Measurements from ENCODE around the gene IGFBP2. TPM values are rescaled to one million over a fixed set of nuclear protein-coding genes. Genes with fewer than 3 reads are reported as not detected.

The IGFBP2 gene
- total and polyA plus RNA-seq, 2 of the 13 experiments (the other 11 are each of a cell fraction or from before 2014, with no cell fraction given) = 2.0 to 5.8 TPM

- TF ChIP-seq ZNF549 (CRISPR knock-in tag; IDR thresholded peaks at IDR 0.05) = no peak
- TF ChIP-seq, protein P1, sequence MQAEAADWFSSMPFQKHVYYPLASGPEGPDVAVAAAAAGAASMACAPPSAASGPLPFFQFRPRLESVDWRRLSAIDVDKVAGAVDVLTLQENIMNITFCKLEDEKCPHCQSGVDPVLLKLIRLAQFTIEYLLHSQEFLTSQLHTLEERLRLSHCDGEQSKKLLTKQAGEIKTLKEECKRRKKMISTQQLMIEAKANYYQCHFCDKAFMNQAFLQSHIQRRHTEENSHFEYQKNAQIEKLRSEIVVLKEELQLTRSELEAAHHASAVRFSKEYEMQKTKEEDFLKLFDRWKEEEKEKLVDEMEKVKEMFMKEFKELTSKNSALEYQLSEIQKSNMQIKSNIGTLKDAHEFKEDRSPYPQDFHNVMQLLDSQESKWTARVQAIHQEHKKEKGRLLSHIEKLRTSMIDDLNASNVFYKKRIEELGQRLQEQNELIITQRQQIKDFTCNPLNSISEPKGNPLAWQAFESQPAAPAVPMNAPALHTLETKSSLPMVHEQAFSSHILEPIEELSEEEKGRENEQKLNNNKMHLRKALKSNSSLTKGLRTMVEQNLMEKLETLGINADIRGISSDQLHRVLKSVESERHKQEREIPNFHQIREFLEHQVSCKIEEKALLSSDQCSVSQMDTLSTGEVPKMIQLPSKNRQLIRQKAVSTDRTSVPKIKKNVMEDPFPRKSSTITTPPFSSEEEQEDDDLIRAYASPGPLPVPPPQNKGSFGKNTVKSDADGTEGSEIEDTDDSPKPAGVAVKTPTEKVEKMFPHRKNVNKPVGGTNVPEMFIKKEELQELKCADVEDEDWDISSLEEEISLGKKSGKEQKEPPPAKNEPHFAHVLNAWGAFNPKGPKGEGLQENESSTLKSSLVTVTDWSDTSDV (CRISPR knock-in tag; IDR thresholded peaks at IDR 0.05) = no peak
Measured at GRCh38 chr2:216665242-216665641, 32.0 kb downstream of the IGFBP2 start (continued).

- TF ChIP-seq SALL1 (CRISPR knock-in tag; IDR thresholded peaks at IDR 0.05) = peak; percentile 40; the same call in 1 of the 2 replicates
- TF ChIP-seq, protein P2, sequence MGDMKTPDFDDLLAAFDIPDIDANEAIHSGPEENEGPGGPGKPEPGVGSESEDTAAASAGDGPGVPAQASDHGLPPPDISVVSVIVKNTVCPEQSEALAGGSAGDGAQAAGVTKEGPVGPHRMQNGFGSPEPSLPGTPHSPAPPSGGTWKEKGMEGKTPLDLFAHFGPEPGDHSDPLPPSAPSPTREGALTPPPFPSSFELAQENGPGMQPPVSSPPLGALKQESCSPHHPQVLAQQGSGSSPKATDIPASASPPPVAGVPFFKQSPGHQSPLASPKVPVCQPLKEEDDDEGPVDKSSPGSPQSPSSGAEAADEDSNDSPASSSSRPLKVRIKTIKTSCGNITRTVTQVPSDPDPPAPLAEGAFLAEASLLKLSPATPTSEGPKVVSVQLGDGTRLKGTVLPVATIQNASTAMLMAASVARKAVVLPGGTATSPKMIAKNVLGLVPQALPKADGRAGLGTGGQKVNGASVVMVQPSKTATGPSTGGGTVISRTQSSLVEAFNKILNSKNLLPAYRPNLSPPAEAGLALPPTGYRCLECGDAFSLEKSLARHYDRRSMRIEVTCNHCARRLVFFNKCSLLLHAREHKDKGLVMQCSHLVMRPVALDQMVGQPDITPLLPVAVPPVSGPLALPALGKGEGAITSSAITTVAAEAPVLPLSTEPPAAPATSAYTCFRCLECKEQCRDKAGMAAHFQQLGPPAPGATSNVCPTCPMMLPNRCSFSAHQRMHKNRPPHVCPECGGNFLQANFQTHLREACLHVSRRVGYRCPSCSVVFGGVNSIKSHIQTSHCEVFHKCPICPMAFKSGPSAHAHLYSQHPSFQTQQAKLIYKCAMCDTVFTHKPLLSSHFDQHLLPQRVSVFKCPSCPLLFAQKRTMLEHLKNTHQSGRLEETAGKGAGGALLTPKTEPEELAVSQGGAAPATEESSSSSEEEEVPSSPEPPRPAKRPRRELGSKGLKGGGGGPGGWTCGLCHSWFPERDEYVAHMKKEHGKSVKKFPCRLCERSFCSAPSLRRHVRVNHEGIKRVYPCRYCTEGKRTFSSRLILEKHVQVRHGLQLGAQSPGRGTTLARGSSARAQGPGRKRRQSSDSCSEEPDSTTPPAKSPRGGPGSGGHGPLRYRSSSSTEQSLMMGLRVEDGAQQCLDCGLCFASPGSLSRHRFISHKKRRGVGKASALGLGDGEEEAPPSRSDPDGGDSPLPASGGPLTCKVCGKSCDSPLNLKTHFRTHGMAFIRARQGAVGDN (CRISPR knock-in tag; IDR thresholded peaks at IDR 0.05) = peak; percentile 47; the same call in 1 of the 2 replicates
- TF ChIP-seq CTCF (CRISPR knock-in tag; IDR thresholded peaks at IDR 0.05) = peak; percentile 33
- no peak for TF ChIP-seq SKI (IDR thresholded peaks at IDR 0.05; ENCODE audit: partially characterized antibody)
- in situ Hi-C loops (cut with HindIII; ENCODE audit: extremely low pct_ligation_motif_present, low pct_unique_long_range_greater_than_20kb) = loop anchor here (5.0 kb wide), 1 partner anchor 148 kb away; no protein-coding TSS in a partner anchor
- Histone ChIP-seq H3K27ac (ENCODE audit: extremely low read length, insufficient read depth, low read length) (no peak overlapping the region), H3K36me3 (replicated peaks in 1 of 2; ENCODE audit: control insufficient read depth in 1 of 2, insufficient read depth in 2 of 2, low read length in 2 of 2) (no peaks in the 10 kb centered on the region), H3K9ac (ENCODE audit: insufficient read depth, low read depth, low read length) (no peak overlapping the region), H3K9me3 (ENCODE audit: low read length) (no peaks in the 10 kb centered on the region), H4K20me1 (ENCODE audit: insufficient read depth, low read length) (no peaks in the 10 kb centered on the region), H3K79me2 (ENCODE audit: insufficient read depth, low read length) (no peaks in the 10 kb centered on the region), H3K4me1 (ENCODE audit: insufficient read depth, low read length) (0 out of 2 replicates have a peak, but pooled peaks cover 18% of the 10 kb centered on the region), H3K4me2 (ENCODE audit: low read depth, low read length) (peak overlapping the region; percentile 14; the same call in 1 of the 2 replicates), H2AFZ (ENCODE audit: low read length) (no peak overlapping the region), H3K4me3 (replicated peaks in 1 of 3; ENCODE audit: insufficient read depth in 1 of 3, low read depth in 2 of 3, low read length in 3 of 3) (no peak overlapping the region), H3K27me3 (ENCODE audit: control insufficient read depth in 1 of 2, insufficient read depth in 2 of 2, low read length in 2 of 2) (peaks cover 1 to 26% of the 10 kb centered on the region in 2 experiments; a peak in 4 of 5 replicates)
- WGBS (ENCODE audit: low lambda C conversion rate) = 25% methylated on average over 10 of the region's 12 CpGs
- ATAC-seq (peak; percentile 63), FAIRE-seq (no peak), DNase-seq (ENCODE audit: low spot score) (peak; percentile 50)
- ChIA-PET POLR2A (interaction anchor here (0.9 to 2.9 kb wide), 5 partner anchors 14 to 167 kb away, joined by 3 to 8 read pairs (median 7); partner anchors contain the start of gene RPL37A), CTCF (ENCODE audit: low intra/inter-chr PET ratio, low total read pairs) (interaction anchor here (6.8 kb wide), 1 partner anchor 148 kb away, joined by 257 read pairs; no protein-coding TSS in a partner anchor)
- BruUV-seq (replicated peaks) = no TSS peak
- intact Hi-C loops (cut with micrococcal nuclease; ENCODE audit: unreplicated experiment) = loop anchor here (1.0 to 5.0 kb wide), 2 partner anchors 93 to 146 kb away; no protein-coding TSS in a partner anchor
Measured at GRCh38 chr2:216665717-216666116, 32.5 kb downstream of the IGFBP2 start.
